Thymus (tissue), 11 donors: Measurements from ENCODE around the gene RAB4A. TPM values are rescaled to one million over a fixed set of nuclear protein-coding genes. Genes with fewer than 3 reads are reported as not detected.

Experiments
- DNase-seq, 9 donors: peaks; one replicate each; pipeline ENCODE4 v3.0.0-alpha.2; 2013; ENCODE audit warnings: low spot score in 9 of 9, low read depth in 6 of 9, missing footprints in 1 of 9
- H3K27ac ChIP-seq, 2 donors: one replicate each; pipeline ENCODE4 v1.5.1; 2013; ENCODE audit warnings: control low read depth in 1 of 2, low read depth in 1 of 2, low read length in 1 of 2, mild to moderate bottlenecking in 1 of 2, moderate library complexity in 1 of 2
- H3K27me3 ChIP-seq, 2 donors: one replicate each; pipeline ENCODE4 v1.5.1; 2013; ENCODE audit warnings: low read length in 1 of 2; ENCODE audit not compliant: control insufficient read depth in 2 of 2, insufficient read depth in 1 of 2
- H3K36me3 ChIP-seq, 2 donors: one replicate each; pipeline ENCODE4 v1.5.1; 2013; ENCODE audit warnings: low read length in 1 of 2, mild to moderate bottlenecking in 1 of 2, moderate library complexity in 1 of 2; ENCODE audit not compliant: control insufficient read depth in 2 of 2, insufficient read depth in 2 of 2
- H3K4me1 ChIP-seq, 2 donors: one replicate each; pipeline ENCODE4 v1.5.1; 2013; ENCODE audit warnings: low read length in 2 of 2; ENCODE audit not compliant: control insufficient read depth in 2 of 2, insufficient read depth in 2 of 2
- H3K4me3 ChIP-seq, 2 donors: one replicate each; pipeline ENCODE4 v1.5.1; 2013; ENCODE audit warnings: low read length in 2 of 2, control low read depth in 1 of 2, mild to moderate bottlenecking in 1 of 2
- H3K9me3 ChIP-seq, 2 donors: one replicate each; pipeline ENCODE4 v1.5.1; 2013; ENCODE audit warnings: low read length in 1 of 2, mild to moderate bottlenecking in 1 of 2; ENCODE audit not compliant: control insufficient read depth in 2 of 2, insufficient read depth in 1 of 2
- WGBS: extraction: QIAGEN DNeasy Blood & Tissue Kit; methylation state at CpG from one replicate; pipeline ENCODE4 v1.1.7; 2013; 5-methylcytosine and 5-hydroxymethylcytosine counted together
- polyA plus RNA-seq: library from polyadenylated mRNA; stranded (reverse); fragments of 200-250 nt; gene quantifications from one replicate; pipeline ENCODE4 v1.2.3, GENCODE V29; 2013
- total RNA-seq: library from RNA; stranded (reverse); fragments of 120-200 nt; gene quantifications from one replicate; pipeline ENCODE4 v1.2.4, GENCODE V29; 2013
- donor health status: healthy.

RAB4A gene
- total and polyA plus RNA-seq, 2 donors: 32.0 to 39.6 TPM

DNA sequence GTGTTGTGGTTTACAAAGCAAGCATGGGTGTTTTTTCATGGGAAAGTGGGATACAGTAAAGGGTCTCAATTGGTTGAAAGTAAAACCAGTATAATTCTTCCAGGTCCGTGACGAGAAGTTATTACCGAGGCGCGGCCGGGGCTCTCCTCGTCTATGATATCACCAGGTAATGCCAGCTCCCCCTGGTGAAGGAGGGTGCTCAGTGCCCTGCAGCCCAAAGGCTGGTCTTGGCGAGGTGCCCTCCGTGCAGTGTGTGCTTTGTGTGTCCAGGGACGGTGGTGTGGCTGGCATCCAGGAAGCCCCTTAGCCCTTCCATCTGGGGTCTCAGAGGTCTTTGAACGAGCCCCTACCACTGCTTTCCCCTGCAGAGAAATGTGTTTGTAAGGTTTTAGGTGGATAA, 24.8 kb downstream of the RAB4A start:
- no peaks in the 10 kb centered on the region for H3K9me3 ChIP-seq
- DNase-seq: no peak
- H3K27ac ChIP-seq: no peak overlapping the region
- H3K36me3 ChIP-seq: peaks cover 18 to 43% of the 10 kb centered on the region in 2 donors
- 98% methylated on average over 11 of the region's 11 CpGs for WGBS
- no peaks in the 10 kb centered on the region for H3K27me3 ChIP-seq
- no peak overlapping the region for H3K4me3 ChIP-seq
- no peaks in the 10 kb centered on the region for H3K4me1 ChIP-seq

DNA sequence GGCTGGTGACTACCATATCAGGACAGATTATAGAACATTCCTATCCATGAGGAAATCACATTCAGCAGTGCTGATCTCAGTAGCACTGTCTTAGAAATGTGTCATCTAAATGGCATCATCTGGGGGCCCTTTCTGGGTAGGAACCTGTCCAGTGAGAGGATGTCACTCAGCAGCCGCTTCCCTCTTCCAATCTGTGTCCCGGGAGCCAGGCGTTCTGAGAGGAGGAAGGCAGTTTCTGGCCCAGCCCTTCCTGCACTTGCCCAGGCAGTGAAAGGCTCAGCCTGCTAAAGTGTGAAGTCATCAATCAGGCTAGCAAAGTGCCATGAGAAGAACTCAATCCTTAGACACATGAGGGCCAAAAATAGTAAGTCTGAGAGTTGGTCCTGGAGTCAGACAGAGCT, 25.6 kb downstream of the RAB4A start:
- 95% methylated on average over 3 of the region's 3 CpGs for WGBS

DNA sequence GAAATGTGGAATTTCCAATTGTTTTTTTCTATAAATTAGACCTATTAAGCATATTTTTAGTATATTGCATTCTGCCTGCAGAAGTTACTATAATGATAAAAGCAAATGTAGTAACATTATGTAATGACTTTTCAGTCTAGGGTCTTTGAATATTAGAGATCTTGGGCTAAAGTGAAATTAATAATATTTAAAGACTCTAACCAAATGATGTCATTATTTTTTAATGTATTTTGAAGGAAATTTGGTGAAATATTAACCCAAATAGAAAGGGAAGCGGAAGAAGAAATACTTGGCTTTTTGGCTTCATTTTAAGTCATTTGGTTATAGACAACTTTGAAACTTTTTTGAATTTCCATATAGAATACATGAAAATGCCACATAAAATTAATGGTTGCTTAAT, 26.8 kb downstream of the RAB4A start:
- Histone ChIP-seq H3K27me3 (no peaks in the 10 kb centered on the region), H3K36me3 (peaks cover 25 to 42% of the 10 kb centered on the region in 2 donors), H3K4me3 (no peak overlapping the region), H3K9me3 (no peaks in the 10 kb centered on the region), H3K27ac (no peak overlapping the region), H3K4me1 (no peaks in the 10 kb centered on the region)
- WGBS: 99% methylated on average over 1 of the region's 1 CpG
- no peak for DNase-seq

More for the DNA sequence above, 25.6 kb downstream of the RAB4A start:
- H3K4me1 ChIP-seq: no peaks in the 10 kb centered on the region
- no peaks in the 10 kb centered on the region for H3K9me3 ChIP-seq
- peaks cover 22 to 41% of the 10 kb centered on the region in 2 donors for H3K36me3 ChIP-seq
- no peaks in the 10 kb centered on the region for H3K27me3 ChIP-seq
- H3K27ac ChIP-seq: no peak overlapping the region
- no peak overlapping the region for H3K4me3 ChIP-seq
- DNase-seq: no peak

DNA sequence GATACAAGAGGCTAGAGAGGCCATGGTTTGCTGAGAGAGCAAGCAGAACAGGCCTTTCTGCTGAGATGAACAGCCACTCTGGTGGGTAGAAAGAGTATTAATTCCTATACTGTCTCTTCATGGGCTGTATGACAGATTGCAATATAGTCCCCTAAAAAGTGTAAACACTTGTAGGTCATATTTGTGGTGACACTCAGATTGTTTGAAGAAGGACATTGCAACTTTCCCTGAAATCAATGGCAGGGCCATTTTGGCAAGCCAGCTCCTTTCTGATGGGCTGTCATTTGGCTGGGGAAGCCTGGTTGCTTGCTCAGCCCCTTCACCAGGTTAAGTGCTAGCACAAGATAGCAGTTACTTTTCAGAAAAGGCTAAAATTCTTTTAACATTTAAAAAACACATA, 27.5 kb downstream of the RAB4A start:
- no peaks in the 10 kb centered on the region for H3K4me1 ChIP-seq
- DNase-seq: no peak
- H3K9me3 ChIP-seq: no peaks in the 10 kb centered on the region
- no peak overlapping the region for H3K27ac ChIP-seq
- no peak overlapping the region for H3K4me3 ChIP-seq
- H3K36me3 ChIP-seq: peaks cover 28 to 48% of the 10 kb centered on the region in 2 donors
- no peaks in the 10 kb centered on the region for H3K27me3 ChIP-seq

DNA sequence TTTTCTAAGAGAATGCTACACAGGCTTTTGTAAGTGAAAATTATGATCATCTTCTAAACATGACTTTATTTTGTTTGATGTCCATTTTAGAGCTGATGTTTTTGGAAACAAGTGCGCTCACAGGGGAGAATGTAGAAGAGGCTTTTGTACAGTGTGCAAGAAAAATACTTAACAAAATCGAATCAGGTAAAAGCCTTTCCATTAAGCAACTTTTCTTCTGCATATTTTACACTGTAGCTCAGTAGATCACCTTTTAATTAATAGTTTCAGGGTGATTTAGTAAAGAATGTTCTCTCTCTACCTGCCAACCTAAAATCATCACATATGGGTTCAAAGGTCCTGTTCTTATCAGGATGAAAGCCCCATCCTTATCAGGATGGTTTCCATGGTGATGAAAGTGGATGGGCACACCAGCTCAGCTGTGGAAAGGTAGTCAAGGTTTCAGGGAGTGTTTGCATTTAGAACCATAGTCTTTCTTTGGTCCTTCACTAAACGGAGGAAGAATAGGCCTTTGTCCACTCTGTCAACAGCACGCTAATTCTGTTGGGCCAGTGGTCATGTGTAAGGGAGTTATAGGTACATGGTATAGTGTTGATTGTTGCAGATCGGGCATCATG, 28.1 kb downstream of the RAB4A start:
- Histone ChIP-seq H3K27me3 (no peaks in the 10 kb centered on the region), H3K27ac (no peak overlapping the region), H3K4me3 (no peak overlapping the region), H3K36me3 (peaks cover 28 to 52% of the 10 kb centered on the region in 2 donors), H3K4me1 (no peaks in the 10 kb centered on the region), H3K9me3 (no peaks in the 10 kb centered on the region)
- 96% methylated on average over 5 of the region's 5 CpGs for WGBS
- no peak for DNase-seq

DNA sequence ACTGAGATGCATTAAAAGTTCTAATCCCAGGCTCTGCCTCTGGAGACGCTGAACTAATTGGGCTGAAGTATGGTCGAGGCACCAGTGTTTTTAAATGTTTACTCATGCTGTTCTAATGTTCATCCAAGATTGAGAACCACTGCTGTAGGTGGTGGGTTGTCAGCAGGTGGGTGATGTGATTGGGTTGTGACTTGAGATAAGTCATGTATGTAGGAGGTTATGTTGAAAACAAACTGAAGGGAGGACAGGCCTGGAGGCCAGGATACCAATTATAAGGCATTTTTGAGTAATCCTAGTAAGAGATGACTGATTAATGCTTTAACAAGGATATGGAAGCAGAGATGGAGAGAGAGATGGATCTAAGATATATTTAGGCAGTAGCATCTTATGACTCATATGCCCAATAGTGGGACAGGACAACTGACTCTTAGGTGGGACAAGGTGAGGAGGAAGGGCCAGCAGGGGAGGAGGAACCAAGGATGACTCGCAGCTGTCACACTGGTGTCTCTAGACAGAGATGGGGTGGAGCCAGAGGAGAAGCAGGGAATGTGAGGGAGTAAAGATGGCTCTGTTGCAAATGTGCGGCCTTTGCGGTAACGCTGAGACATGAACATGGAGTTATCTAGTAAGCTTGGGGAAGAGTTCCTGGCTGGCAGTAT, 29.3 kb downstream of the RAB4A start:
- no peaks in the 10 kb centered on the region for H3K27me3 ChIP-seq
- H3K4me1 ChIP-seq: no peaks in the 10 kb centered on the region
- DNase-seq: no peak
- peaks cover 31 to 57% of the 10 kb centered on the region in 2 donors for H3K36me3 ChIP-seq
- H3K4me3 ChIP-seq: no peak overlapping the region
- H3K27ac ChIP-seq: no peak overlapping the region
- H3K9me3 ChIP-seq: no peaks in the 10 kb centered on the region
- 89% methylated on average over 6 of the region's 6 CpGs for WGBS

DNA sequence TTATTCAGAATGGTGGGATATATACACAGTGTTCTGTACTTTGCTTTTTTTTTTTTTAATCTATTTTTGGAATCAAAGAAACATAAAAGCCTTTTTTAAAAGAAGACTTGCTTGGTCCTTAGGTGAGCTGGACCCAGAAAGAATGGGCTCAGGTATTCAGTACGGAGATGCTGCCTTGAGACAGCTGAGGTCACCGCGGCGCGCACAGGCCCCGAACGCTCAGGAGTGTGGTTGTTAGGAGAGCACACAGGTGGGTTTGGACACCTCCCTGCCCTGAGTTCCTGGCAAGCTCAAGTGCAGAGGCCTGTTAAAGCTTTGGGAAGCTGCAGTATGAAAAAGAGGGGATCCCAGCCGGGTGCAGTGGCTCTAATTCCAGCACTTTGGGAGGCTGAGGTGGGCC, 31.8 kb downstream of the RAB4A start:
- 98% methylated on average over 8 of the region's 8 CpGs for WGBS
- Histone ChIP-seq H3K9me3 (no peaks in the 10 kb centered on the region), H3K27ac (no peak overlapping the region), H3K27me3 (no peaks in the 10 kb centered on the region), H3K4me3 (no peak overlapping the region), H3K4me1 (no peaks in the 10 kb centered on the region), H3K36me3 (peaks cover 27 to 65% of the 10 kb centered on the region in 2 donors)
- no peak for DNase-seq

DNA sequence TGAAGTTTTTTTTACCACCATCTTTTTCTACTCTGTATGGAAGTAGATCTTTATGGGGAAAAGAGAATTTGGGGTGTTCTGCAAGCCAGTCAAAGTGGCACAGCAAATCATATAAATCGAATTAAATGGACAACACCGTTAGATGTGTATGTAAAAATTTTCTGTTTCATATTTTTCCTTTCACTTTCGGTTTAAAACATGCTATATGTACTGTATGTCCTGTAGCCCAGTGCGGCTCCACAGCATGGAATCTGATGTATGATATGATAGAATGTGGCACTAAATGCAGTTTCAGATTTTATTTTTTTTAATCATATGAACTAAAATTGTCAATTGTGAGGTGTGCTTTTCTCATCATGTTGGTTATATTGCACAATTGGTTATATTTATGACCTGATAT, 32.9 kb downstream of the RAB4A start:
- no peaks in the 10 kb centered on the region for H3K9me3 ChIP-seq
- DNase-seq: no peak
- WGBS: 95% methylated on average over 4 of the region's 4 CpGs
- peaks cover 35 to 65% of the 10 kb centered on the region in 2 donors for H3K36me3 ChIP-seq
- H3K4me1 ChIP-seq: no peaks in the 10 kb centered on the region
- H3K27ac ChIP-seq: no peak overlapping the region
- no peak overlapping the region for H3K4me3 ChIP-seq
- H3K27me3 ChIP-seq: no peaks in the 10 kb centered on the region

DNA sequence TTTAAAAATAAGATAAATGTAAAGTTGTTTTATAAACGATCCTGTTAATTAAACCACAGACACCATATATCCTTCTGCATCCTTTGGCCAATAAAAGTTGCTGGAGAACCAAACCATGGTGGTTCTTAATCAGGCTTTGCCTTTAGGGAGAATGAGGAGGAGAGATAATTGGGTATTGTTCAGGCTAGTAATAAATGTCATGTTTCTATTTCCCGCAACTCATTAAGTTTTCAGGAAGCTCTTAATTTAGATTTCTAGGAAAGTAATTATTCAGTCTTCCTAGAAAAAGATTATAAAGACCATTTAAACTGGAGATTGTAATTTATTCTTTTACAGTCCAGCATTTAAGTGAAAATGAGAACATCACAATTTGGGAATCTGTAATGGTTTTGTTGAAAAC, 34.5 kb downstream of the RAB4A start:
- peaks cover 27 to 53% of the 10 kb centered on the region in 2 donors for H3K36me3 ChIP-seq
- 87% methylated on average over 2 of the region's 2 CpGs for WGBS

More for the DNA sequence above, 34.5 kb downstream of the RAB4A start:
- no peaks in the 10 kb centered on the region for H3K4me1 ChIP-seq
- no peak overlapping the region for H3K27ac ChIP-seq
- no peak overlapping the region for H3K4me3 ChIP-seq
- H3K9me3 ChIP-seq: no peaks in the 10 kb centered on the region
- no peaks in the 10 kb centered on the region for H3K27me3 ChIP-seq
- DNase-seq: no peak
